Measurements from ENCODE around the gene RAB3GAP1.

RAB3GAP1 gene

GRCh38 chr2:135169900-135170753 lies 118.0 kb downstream of the RAB3GAP1 start:
- DNase-seq, result no peak

- no peak for DNase-seq
These were observed 122.1 kb downstream of the RAB3GAP1 start for GRCh38 chr2:135174049-135174809.

GRCh38 chr2:135174810-135175093 lies 122.7 kb downstream of the RAB3GAP1 start:
- no peak for DNase-seq

GRCh38 chr2:135175177-135175576 lies 123.1 kb downstream of the RAB3GAP1 start:
- DNase-seq, result no peak

GRCh38 chr2:135179689-135180088 lies 127.6 kb downstream of the RAB3GAP1 start:
- DNase-seq, result no peak

GRCh38 chr2:135182190-135182589 lies 130.1 kb downstream of the RAB3GAP1 start:
- no peak for DNase-seq

GRCh38 chr2:135182601-135183000 lies 130.5 kb downstream of the RAB3GAP1 start:
- DNase-seq, result no peak

- no peak for DNase-seq
These were observed 131.7 kb downstream of the RAB3GAP1 start for GRCh38 chr2:135183822-135184221.

GRCh38 chr2:135186054-135186453 lies 134.0 kb downstream of the RAB3GAP1 start:
- no peak for DNase-seq

- no peak for DNase-seq
These were observed 135.2 kb downstream of the RAB3GAP1 start for GRCh38 chr2:135187270-135187669.

GRCh38 chr2:135189148-135189547 lies 137.1 kb downstream of the RAB3GAP1 start:
- no peak for DNase-seq

- no peak for DNase-seq
These were observed 138.7 kb downstream of the RAB3GAP1 start for GRCh38 chr2:135190799-135191198.

GRCh38 chr2:135198481-135198880 lies 146.4 kb downstream of the RAB3GAP1 start:
- DNase-seq, result no peak

GRCh38 chr2:135202751-135203150 lies 150.7 kb downstream of the RAB3GAP1 start:
- no peak for DNase-seq

- DNase-seq, result no peak
These were observed 151.9 kb downstream of the RAB3GAP1 start for GRCh38 chr2:135203944-135204343.

GRCh38 chr2:135208016-135208415 lies 155.9 kb downstream of the RAB3GAP1 start:
- no peak for DNase-seq

GRCh38 chr2:135212757-135213156 lies 160.7 kb downstream of the RAB3GAP1 start:
- no peak for DNase-seq

- DNase-seq, result no peak
These were observed 166.3 kb downstream of the RAB3GAP1 start for GRCh38 chr2:135218426-135218825.

- no peak for DNase-seq
These were observed 167.1 kb downstream of the RAB3GAP1 start for GRCh38 chr2:135219226-135219625.
